Kidney (tissue), 14 donors: ENCODE measurements around the gene ZNF441. TPM values are rescaled to one million over a fixed set of nuclear protein-coding genes. Genes with fewer than 3 reads are reported as not detected.

Source experiments
- DNase-seq, 5 donors: peaks; one replicate each; pipeline ENCODE4 v3.0.0-alpha.2; 2013 to 2020
- FAIRE-seq: peaks from 2 replicates; lab custom pipeline; 2012; peaks lifted over from hg19 to GRCh38; lab: Jason Lieb, UNC
- H3K27ac ChIP-seq, 2 donors: one replicate each; pipeline ENCODE4 v1.7.0; 2013; ENCODE audit warnings: low read depth in 2 of 2, low read length in 2 of 2, inconsistent platforms in 1 of 2
- H3K27me3 ChIP-seq: one replicate; pipeline ENCODE4 v1.7.1; 2013; ENCODE audit warnings: low read length, inconsistent platforms; ENCODE audit not compliant: control insufficient read depth, insufficient read depth
- H3K36me3 ChIP-seq, 3 donors: one replicate each; pipeline versions ENCODE4 v1.7.0 to v1.7.1; 2013; ENCODE audit warnings: low read length in 3 of 3, control low read depth in 1 of 3, inconsistent platforms in 1 of 3; ENCODE audit not compliant: insufficient read depth in 3 of 3, control insufficient read depth in 2 of 3
- H3K4me1 ChIP-seq, 3 donors: one replicate each; pipeline versions ENCODE4 v1.7.0 to v1.7.1; 2013; ENCODE audit warnings: low read length in 3 of 3, inconsistent platforms in 1 of 3, low read depth in 1 of 3; ENCODE audit not compliant: control insufficient read depth in 2 of 3, insufficient read depth in 2 of 3
- H3K4me3 ChIP-seq, 3 donors: one replicate each; pipeline versions ENCODE4 v1.7.0 to v1.8.1; 2013; ENCODE audit warnings: low read length in 3 of 3, control low read depth in 1 of 3, inconsistent platforms in 1 of 3
- H3K9ac ChIP-seq, 3 donors: one replicate each; pipeline versions ENCODE4 v1.7.0 to v1.7.1; 2013; ENCODE audit warnings: low read length in 3 of 3, control low read depth in 1 of 3, inconsistent platforms in 1 of 3
- H3K9me3 ChIP-seq, 3 donors: one replicate each; pipeline versions ENCODE4 v1.7.0 to v1.7.1; 2013; ENCODE audit warnings: low read length in 3 of 3, control low read depth in 1 of 3, inconsistent platforms in 1 of 3; ENCODE audit not compliant: control insufficient read depth in 2 of 3, insufficient read depth in 1 of 3
- CTCF ChIP-seq: IDR thresholded peaks from 3 replicates; pipeline ENCODE4 v1.5.1; 2012; ENCODE audit warnings: mild to moderate bottlenecking, moderate library complexity, borderline replicate concordance; ENCODE audit not compliant: insufficient read depth; ENCODE audit errors: extremely low read depth
- intact Hi-C: fragments of 100-400 bp; cut with DNase I; formaldehyde crosslinking; loops from one replicate; pipeline ENCODE4 v1.11.1; 2022
- polyA plus RNA-seq: library from polyadenylated mRNA; stranded (reverse); fragments of 350-450 nt; fragmentation: Illumina TruSeq; extraction: RNeasy Lipid Tissue Mini Kit (QIAGEN cat#74804); gene quantifications from one replicate; pipeline ENCODE4 v1.2.3, GENCODE V29; 2014; ENCODE audit warnings: low read depth, low replicate concordance; ENCODE audit not compliant: insufficient read depth
- total RNA-seq: library from RNA; stranded (reverse); fragmentation: NEBNext Ultra II Directional; extraction: Animal tissue kit (Norgen Biotek cat#: 25700); gene quantifications from one replicate; pipeline ENCODE4 v1.2.1, GENCODE V29; 2021
- donor health status: control.
- donor health status: control.
- donor health status: control.
- donor health status: control.
- donor health status: control.
- donor health status: DM: yes; HTN: yes; CAD: no.
- donor health status: Normal renal cell carcinoma (clear cell type).

The ZNF441 gene
- total and polyA plus RNA-seq, 2 donors from 2014 or later = 4.4 to 19.3 TPM

DNA sequence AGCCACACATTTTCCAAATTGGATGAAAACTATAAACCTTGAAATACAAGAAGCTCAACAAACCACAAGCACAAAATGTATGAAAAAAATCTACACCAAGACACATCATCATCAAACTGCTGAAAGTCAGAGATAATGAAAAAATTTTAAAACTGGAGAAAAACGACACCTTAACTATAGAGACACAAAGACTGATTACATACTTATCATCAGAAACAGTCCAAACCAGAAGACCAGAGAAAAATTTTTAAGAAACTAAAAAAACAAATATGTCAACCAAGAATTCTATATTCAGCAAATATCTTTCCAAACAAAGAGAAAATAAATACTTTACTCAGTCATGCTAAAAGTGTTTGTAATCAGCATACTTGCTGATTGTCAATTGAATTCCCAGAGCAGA lies 19.5 kb upstream of the ZNF441 start:
- DNase-seq (no peak), FAIRE-seq (no peak)
- no peak overlapping the region for H3K4me3 ChIP-seq
- no peak overlapping the region for H3K9ac ChIP-seq
- intact Hi-C loops = no loop called here
- H3K36me3 ChIP-seq = no peaks in the 10 kb centered on the region
- no peak for TF ChIP-seq CTCF
- H3K27ac ChIP-seq = no peak overlapping the region
- no peaks in the 10 kb centered on the region for H3K4me1 ChIP-seq
- peaks cover 0 to 5% (median 2%) of the 10 kb centered on the region in 3 donors for H3K9me3 ChIP-seq
- no peaks in the 10 kb centered on the region for H3K27me3 ChIP-seq

DNA sequence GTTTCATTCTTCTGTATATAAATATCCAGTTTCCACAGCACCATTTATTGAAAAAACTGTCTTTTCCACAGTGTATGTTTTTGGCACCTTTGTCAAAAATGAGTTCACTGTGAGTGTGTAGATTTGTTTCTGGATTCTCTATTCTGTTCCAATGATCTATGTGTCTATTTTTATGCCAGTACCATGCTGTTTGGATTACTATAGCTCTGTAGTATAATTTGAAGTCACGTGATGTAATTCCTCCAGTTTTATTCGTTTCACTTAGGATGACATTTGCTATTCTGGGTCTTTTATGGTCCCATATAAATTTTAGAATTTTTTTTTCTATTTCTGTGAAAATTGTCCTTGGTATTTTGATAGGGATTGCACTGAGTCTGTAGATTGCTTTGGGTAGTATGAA lies 17.0 kb upstream of the ZNF441 start:
- TF ChIP-seq CTCF = no peak
- no peaks in the 10 kb centered on the region for H3K27me3 ChIP-seq
- H3K9ac ChIP-seq = no peak overlapping the region
- no peak overlapping the region for H3K27ac ChIP-seq
- peaks cover 0 to 5% (median 2%) of the 10 kb centered on the region in 3 donors for H3K9me3 ChIP-seq
- H3K36me3 ChIP-seq = no peaks in the 10 kb centered on the region
- H3K4me1 ChIP-seq = no peaks in the 10 kb centered on the region
- no peak for FAIRE-seq
- intact Hi-C loops = no loop called here
- no peak for DNase-seq
- no peak overlapping the region for H3K4me3 ChIP-seq

DNA sequence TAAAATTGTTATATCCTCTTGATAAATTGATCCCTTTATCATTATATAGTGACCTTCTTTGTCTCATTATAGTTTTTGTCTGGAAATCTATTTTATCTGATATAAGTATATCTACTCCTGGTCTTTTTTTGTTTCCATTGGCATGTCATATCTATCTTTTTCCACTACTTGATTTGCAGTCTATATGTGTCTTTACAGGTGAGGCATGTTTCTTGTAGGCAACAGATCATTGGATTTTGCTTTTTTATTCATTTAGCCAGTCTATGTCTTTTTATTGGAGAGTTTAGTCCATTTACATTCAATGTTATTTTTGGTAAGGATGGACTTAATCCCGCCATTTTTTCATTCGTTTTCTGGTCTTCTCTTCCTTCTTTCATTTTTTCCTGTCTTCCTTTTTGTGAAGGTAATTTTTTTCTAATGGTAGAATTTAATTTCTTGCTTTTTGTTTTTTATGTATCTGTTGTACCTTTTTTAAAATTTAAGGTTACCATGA lies 14.5 kb upstream of the ZNF441 start:
- H3K36me3 ChIP-seq = no peaks in the 10 kb centered on the region
- TF ChIP-seq CTCF = no peak
- H3K27ac ChIP-seq = no peak overlapping the region
- FAIRE-seq (no peak), DNase-seq (no peak)
- no peak overlapping the region for H3K9ac ChIP-seq
- peaks cover 0 to 6% (median 5%) of the 10 kb centered on the region in 3 donors for H3K9me3 ChIP-seq
- H3K27me3 ChIP-seq = no peaks in the 10 kb centered on the region
- H3K4me3 ChIP-seq = no peak overlapping the region
- intact Hi-C loops = no loop called here
- no peaks in the 10 kb centered on the region for H3K4me1 ChIP-seq

DNA sequence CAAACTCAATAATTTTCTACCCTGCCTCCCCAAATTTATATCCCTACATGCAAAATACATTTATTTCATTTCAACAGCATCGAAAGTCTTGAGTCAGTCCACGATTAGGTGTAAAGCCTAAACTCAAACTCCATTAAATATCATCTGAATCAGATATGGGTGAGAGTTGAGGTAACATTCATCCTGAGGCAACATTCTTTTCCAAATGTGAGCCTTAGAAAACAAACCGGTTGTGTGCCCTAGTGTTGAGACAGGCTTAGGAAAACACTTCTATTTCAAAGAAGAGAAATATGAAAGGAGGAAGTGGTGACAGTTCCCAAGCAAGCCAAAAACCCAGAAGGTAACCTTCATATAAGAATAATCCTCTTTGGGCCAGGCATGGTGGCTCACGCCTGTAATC lies 12.1 kb upstream of the ZNF441 start:
- no peak overlapping the region for H3K4me3 ChIP-seq
- H3K36me3 ChIP-seq = no peaks in the 10 kb centered on the region
- DNase-seq (no peak), FAIRE-seq (no peak)
- no peak overlapping the region for H3K9ac ChIP-seq
- peaks cover 0 to 5% (median 5%) of the 10 kb centered on the region in 3 donors for H3K9me3 ChIP-seq
- H3K27ac ChIP-seq = no peak overlapping the region
- no peaks in the 10 kb centered on the region for H3K4me1 ChIP-seq
- no peak for TF ChIP-seq CTCF
- intact Hi-C loops = no loop called here
- no peaks in the 10 kb centered on the region for H3K27me3 ChIP-seq
